Measurements from ENCODE around the gene KIR2DL4.

DNA sequence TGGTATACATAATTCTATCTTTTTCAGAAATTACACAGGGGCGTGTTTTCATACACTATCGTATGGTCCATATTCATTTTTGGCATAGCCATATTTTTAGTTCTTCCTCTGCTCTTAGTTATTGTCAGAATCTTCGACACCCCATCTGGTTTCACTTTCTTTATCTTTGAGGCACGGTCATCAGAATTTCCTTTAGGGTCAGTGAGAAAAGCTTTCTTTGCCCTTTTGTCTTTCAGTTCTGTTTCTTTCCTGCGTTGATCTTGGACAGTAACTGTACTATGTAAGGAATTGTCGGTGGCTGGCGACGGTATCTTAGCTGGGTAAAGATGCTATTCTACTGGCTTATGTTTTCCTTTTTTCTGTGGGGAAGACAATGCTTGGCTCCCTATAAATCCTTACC, 10.6 kb upstream of the KIR2DL4 start:
- TF ChIP-seq, protein P1, sequence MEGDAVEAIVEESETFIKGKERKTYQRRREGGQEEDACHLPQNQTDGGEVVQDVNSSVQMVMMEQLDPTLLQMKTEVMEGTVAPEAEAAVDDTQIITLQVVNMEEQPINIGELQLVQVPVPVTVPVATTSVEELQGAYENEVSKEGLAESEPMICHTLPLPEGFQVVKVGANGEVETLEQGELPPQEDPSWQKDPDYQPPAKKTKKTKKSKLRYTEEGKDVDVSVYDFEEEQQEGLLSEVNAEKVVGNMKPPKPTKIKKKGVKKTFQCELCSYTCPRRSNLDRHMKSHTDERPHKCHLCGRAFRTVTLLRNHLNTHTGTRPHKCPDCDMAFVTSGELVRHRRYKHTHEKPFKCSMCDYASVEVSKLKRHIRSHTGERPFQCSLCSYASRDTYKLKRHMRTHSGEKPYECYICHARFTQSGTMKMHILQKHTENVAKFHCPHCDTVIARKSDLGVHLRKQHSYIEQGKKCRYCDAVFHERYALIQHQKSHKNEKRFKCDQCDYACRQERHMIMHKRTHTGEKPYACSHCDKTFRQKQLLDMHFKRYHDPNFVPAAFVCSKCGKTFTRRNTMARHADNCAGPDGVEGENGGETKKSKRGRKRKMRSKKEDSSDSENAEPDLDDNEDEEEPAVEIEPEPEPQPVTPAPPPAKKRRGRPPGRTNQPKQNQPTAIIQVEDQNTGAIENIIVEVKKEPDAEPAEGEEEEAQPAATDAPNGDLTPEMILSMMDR (conservative IDR thresholded peaks at IDR 0.05 in 1 of 2, IDR thresholded peaks at IDR 0.05 in 1 of 2; ENCODE audit: low read depth in 1 of 2, low read length in 2 of 2) = no peak
- no peak for TF ChIP-seq EZH2 (IDR thresholded peaks at IDR 0.05; ENCODE audit: low read length, missing control alignments)

Data from fibroblast of lung (primary cell).